Measurements from ENCODE around the gene PTPRF.

Gene PTPRF

GRCh38 chr1:43552813-43553212 lies 22.1 kb downstream of the PTPRF start:
- peak; percentile 53 for DNase-seq (ENCODE audit: low spot score)

GRCh38 chr1:43554444-43554992 lies 23.8 kb downstream of the PTPRF start:
- peak; percentile 71 for DNase-seq (ENCODE audit: low spot score)

GRCh38 chr1:43556782-43557181 lies 26.1 kb downstream of the PTPRF start:
- no peak for DNase-seq (ENCODE audit: low spot score)

GRCh38 chr1:43557744-43558245 lies 27.1 kb downstream of the PTPRF start:
- no peak for DNase-seq (ENCODE audit: low spot score)

GRCh38 chr1:43558346-43558841 lies 27.7 kb downstream of the PTPRF start:
- DNase-seq (ENCODE audit: low spot score) = no peak

GRCh38 chr1:43559714-43560113 lies 29.0 kb downstream of the PTPRF start:
- DNase-seq (ENCODE audit: low spot score) = no peak

- DNase-seq (ENCODE audit: low spot score) = no peak
Observed at GRCh38 chr1:43560286-43560685, 29.6 kb downstream of the PTPRF start.

- DNase-seq (ENCODE audit: low spot score) = no peak
Observed at GRCh38 chr1:43563876-43564539, 33.3 kb downstream of the PTPRF start.

GRCh38 chr1:43564551-43565348 lies 34.1 kb downstream of the PTPRF start:
- DNase-seq (ENCODE audit: low spot score) = no peak

- peak; percentile 83 for DNase-seq (ENCODE audit: low spot score)
Observed at GRCh38 chr1:43565600-43566360, 35.1 kb downstream of the PTPRF start.

GRCh38 chr1:43566382-43567044 lies 35.8 kb downstream of the PTPRF start:
- no peak for DNase-seq (ENCODE audit: low spot score)

GRCh38 chr1:43569175-43569574 lies 38.5 kb downstream of the PTPRF start:
- no peak for DNase-seq (ENCODE audit: low spot score)

GRCh38 chr1:43570277-43570676 lies 39.6 kb downstream of the PTPRF start:
- DNase-seq (ENCODE audit: low spot score) = no peak

- no peak for DNase-seq (ENCODE audit: low spot score)
Observed at GRCh38 chr1:43570715-43571114, 40.0 kb downstream of the PTPRF start.

- no peak for DNase-seq (ENCODE audit: low spot score)
Observed at GRCh38 chr1:43572084-43572483, 41.4 kb downstream of the PTPRF start.

- DNase-seq (ENCODE audit: low spot score) = no peak
Observed at GRCh38 chr1:43572538-43572937, 41.9 kb downstream of the PTPRF start.

GRCh38 chr1:43573066-43573800 lies 42.5 kb downstream of the PTPRF start:
- DNase-seq (ENCODE audit: low spot score) = no peak

GRCh38 chr1:43576521-43576920 lies 45.8 kb downstream of the PTPRF start:
- DNase-seq (ENCODE audit: low spot score) = no peak

GRCh38 chr1:43577655-43578542 lies 47.2 kb downstream of the PTPRF start:
- no peak for DNase-seq (ENCODE audit: low spot score)

- no peak for DNase-seq (ENCODE audit: low spot score)
Observed at GRCh38 chr1:43580039-43580438, 49.4 kb downstream of the PTPRF start.
